ENCODE data around the gene GAMT. TPM values are rescaled to one million over a fixed set of nuclear protein-coding genes. Genes with fewer than 3 reads are reported as not detected.

The GAMT gene
- total and polyA plus RNA-seq, 2 of the 13 experiments (the other 11 are each of a cell fraction or from before 2014, with no cell fraction given): 115 to 124 TPM

DNA sequence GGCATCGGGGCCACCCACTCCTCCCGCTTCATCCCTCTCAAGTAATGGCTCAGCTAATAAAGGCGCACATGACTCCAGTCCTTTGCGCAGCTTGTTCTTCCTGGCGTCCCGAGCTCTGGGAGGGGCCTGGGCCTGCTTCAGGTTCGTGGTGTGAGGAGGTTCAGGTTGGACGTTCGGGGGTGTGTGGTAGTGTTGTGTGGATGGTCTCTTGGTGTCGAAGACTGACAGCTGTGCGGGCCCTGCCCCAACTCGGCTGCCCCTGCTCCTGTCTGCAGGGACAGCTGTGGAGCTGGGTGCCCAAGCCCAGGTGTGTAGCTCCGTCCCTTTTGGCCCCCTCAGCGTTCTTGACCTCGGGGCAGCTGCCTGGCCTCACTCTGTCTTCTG, 39.1 kb upstream of the GAMT start:
- BruUV-seq (replicated peaks): no TSS peak
- no peak for ATAC-seq
- Histone ChIP-seq H3K9me3 (ENCODE audit: low read length) (no peaks in the 10 kb centered on the region), H3K27me3 (ENCODE audit: control insufficient read depth in 1 of 2, insufficient read depth in 2 of 2, low read length in 2 of 2) (no peaks in the 10 kb centered on the region), H2AFZ (ENCODE audit: low read length) (no peak overlapping the region), H3K27ac (ENCODE audit: extremely low read length, insufficient read depth, low read length) (no peak overlapping the region), H3K79me2 (ENCODE audit: insufficient read depth, low read length) (peaks cover 31% of the 10 kb centered on the region), H3K9ac (ENCODE audit: insufficient read depth, low read depth, low read length) (peak overlapping the region; percentile 43; the same call in 1 of the 2 replicates), H4K20me1 (ENCODE audit: insufficient read depth, low read length) (peaks cover 36% of the 10 kb centered on the region), H3K4me2 (ENCODE audit: low read depth, low read length) (peak overlapping the region; percentile 20; the same call in 1 of the 2 replicates), H3K4me3 (replicated peaks in 1 of 3; ENCODE audit: insufficient read depth in 1 of 3, low read depth in 2 of 3, low read length in 3 of 3) (peak overlapping the region in 2 of 3 experiments; percentile 19 to 87; a peak in 3 of 6 replicates), H3K4me1 (ENCODE audit: insufficient read depth, low read length) (peaks cover 42% of the 10 kb centered on the region), H3K36me3 (replicated peaks in 1 of 2; ENCODE audit: control insufficient read depth in 1 of 2, insufficient read depth in 2 of 2, low read length in 2 of 2) (peaks cover 13 to 33% of the 10 kb centered on the region in 2 experiments)
- DNase-seq (ENCODE audit: low spot score): no peak
- intact Hi-C loops (cut with micrococcal nuclease; ENCODE audit: unreplicated experiment) (no loop called here), in situ Hi-C loops (cut with HindIII; ENCODE audit: extremely low pct_ligation_motif_present, low pct_unique_long_range_greater_than_20kb) (no loop called here)
- ChIA-PET CTCF (ENCODE audit: low intra/inter-chr PET ratio, low total read pairs) (no interaction called here), POLR2A (interaction anchor here (0.9 kb wide), 1 partner anchor 31 kb away, joined by 3 read pairs; no protein-coding TSS in a partner anchor)
- 89% methylated on average over 13 of the region's 15 CpGs for WGBS (ENCODE audit: low lambda C conversion rate)
- no peak for FAIRE-seq
- TF ChIP-seq ZNF225 (CRISPR knock-in tag; IDR thresholded peaks at IDR 0.05) (no peak), ZNF451 (CRISPR knock-in tag; IDR thresholded peaks at IDR 0.05) (no peak), HOXA3 (CRISPR knock-in tag; IDR thresholded peaks at IDR 0.05) (no peak), RBFOX2 (IDR thresholded peaks at IDR 0.05; ENCODE audit: low read depth, low read length) (peak; percentile 54), IRF2 (CRISPR knock-in tag; IDR thresholded peaks at IDR 0.05) (no peak), REPIN1 (CRISPR knock-in tag; IDR thresholded peaks at IDR 0.05; ENCODE audit: borderline replicate concordance, low read depth) (no peak), ZNF7 (CRISPR knock-in tag; IDR thresholded peaks at IDR 0.05) (no peak), SAFB2 (CRISPR knock-in tag; IDR thresholded peaks at IDR 0.05; ENCODE audit: borderline replicate concordance, low read depth) (no peak), ZNF619 (CRISPR knock-in tag; IDR thresholded peaks at IDR 0.05) (no peak), ZNF550 (CRISPR knock-in tag; IDR thresholded peaks at IDR 0.05; ENCODE audit: borderline replicate concordance) (no peak)
- TF ChIP-seq, protein P1, sequence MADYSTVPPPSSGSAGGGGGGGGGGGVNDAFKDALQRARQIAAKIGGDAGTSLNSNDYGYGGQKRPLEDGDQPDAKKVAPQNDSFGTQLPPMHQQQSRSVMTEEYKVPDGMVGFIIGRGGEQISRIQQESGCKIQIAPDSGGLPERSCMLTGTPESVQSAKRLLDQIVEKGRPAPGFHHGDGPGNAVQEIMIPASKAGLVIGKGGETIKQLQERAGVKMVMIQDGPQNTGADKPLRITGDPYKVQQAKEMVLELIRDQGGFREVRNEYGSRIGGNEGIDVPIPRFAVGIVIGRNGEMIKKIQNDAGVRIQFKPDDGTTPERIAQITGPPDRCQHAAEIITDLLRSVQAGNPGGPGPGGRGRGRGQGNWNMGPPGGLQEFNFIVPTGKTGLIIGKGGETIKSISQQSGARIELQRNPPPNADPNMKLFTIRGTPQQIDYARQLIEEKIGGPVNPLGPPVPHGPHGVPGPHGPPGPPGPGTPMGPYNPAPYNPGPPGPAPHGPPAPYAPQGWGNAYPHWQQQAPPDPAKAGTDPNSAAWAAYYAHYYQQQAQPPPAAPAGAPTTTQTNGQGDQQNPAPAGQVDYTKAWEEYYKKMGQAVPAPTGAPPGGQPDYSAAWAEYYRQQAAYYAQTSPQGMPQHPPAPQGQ (CRISPR knock-in tag; IDR thresholded peaks at IDR 0.05; ENCODE audit: borderline replicate concordance): no peak
- TF ChIP-seq, protein P2, sequence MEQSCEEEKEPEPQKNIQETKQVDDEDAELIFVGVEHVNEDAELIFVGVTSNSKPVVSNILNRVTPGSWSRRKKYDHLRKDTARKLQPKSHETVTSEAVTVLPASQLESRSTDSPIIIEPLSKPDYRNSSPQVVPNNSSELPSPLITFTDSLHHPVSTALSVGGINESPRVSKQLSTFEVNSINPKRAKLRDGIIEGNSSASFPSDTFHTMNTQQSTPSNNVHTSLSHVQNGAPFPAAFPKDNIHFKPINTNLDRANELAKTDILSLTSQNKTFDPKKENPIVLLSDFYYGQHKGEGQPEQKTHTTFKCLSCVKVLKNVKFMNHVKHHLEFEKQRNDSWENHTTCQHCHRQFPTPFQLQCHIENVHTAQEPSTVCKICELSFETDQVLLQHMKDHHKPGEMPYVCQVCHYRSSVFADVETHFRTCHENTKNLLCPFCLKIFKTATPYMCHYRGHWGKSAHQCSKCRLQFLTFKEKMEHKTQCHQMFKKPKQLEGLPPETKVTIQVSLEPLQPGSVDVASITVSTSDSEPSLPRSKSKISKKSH (CRISPR knock-in tag; IDR thresholded peaks at IDR 0.05; ENCODE audit: borderline replicate concordance): 0 out of 2 replicates have a peak, but pooled peaks have one; percentile 7
- TF ChIP-seq, protein P3, sequence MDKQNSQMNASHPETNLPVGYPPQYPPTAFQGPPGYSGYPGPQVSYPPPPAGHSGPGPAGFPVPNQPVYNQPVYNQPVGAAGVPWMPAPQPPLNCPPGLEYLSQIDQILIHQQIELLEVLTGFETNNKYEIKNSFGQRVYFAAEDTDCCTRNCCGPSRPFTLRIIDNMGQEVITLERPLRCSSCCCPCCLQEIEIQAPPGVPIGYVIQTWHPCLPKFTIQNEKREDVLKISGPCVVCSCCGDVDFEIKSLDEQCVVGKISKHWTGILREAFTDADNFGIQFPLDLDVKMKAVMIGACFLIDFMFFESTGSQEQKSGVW (CRISPR knock-in tag; IDR thresholded peaks at IDR 0.05; ENCODE audit: borderline replicate concordance): no peak

Data from HepG2 (cell line).